Tibial artery (tissue), 4 donors: ENCODE results near the gene ASGR2.
"Not testable (repeated sequence)": the region's sequence is repeated elsewhere in the genome, so short reads cannot be mapped to it uniquely, and the experiment has no call there.

Source experiments
- DNase-seq, 2 donors: peaks; one replicate each; pipeline ENCODE4 v3.0.0-alpha.2; 2019
- H3K27ac ChIP-seq, 2 donors: fragments of 200-600 bp; sonication (generic) in 1 of 2; 1 replicate in 1 of 2; 2 replicates in 1 of 2; pipeline ENCODE4 v1.5.1; 2018 to 2019; ENCODE audit warnings: mild to moderate bottlenecking in 1 of 2
- H3K27me3 ChIP-seq, 2 donors: fragments of 200-600 bp; sonication (generic) in 1 of 2; one replicate each; pipeline versions ENCODE4 v1.5.1 to v1.6.0; 2016 to 2019
- H3K36me3 ChIP-seq, 3 donors: fragments of 200-600 bp; sonication (generic) in 2 of 3; one replicate each; pipeline ENCODE4 v1.5.1; 2016 to 2019; ENCODE audit warnings: mild to moderate bottlenecking in 2 of 3
- H3K4me1 ChIP-seq, 4 donors: fragments of 200-600 bp; sonication (generic) in 2 of 4; 1 replicate in 3 of 4; 2 replicates in 1 of 4; pipeline ENCODE4 v1.5.1; 2016 to 2019
- H3K4me3 ChIP-seq, 2 donors: fragments of 200-600 bp; sonication (generic) in 1 of 2; 1 replicate in 1 of 2; 2 replicates in 1 of 2; pipeline ENCODE4 v1.5.1; 2018 to 2019; ENCODE audit warnings: mild to moderate bottlenecking in 2 of 2
- H3K9me3 ChIP-seq, 3 donors: fragments of 200-600 bp; sonication (generic) in 1 of 3; one replicate each; pipeline ENCODE4 v1.5.1; 2016 to 2019
- CTCF ChIP-seq, 2 experiments: fragments of 200-600 bp in 1 of 2; fragments of 450-650 bp in 1 of 2; IDR thresholded peaks; one replicate each; pipeline ENCODE4 v1.5.1; 2017 to 2019; ENCODE audit warnings: antibody characterized with exemption in 2 of 2, mild to moderate bottlenecking in 1 of 2, moderate library complexity in 1 of 2
- intact Hi-C: fragments of 100-400 bp; cut with DNase I; formaldehyde crosslinking; loops from one replicate; pipeline ENCODE4 v1.15.0; 2023; ENCODE audit warnings: low total_unique reads

Gene ASGR2

GRCh38 chr17:7114241-7114874 lies at the start of gene ASGR2:
TSS of gene ASGR2 (minus strand) at chr17:7114822. CDS start at chr17:7114240, 582 bp downstream.
- H3K9me3 ChIP-seq = peaks cover 0 to 5% (median 0%) of the 10 kb centered on the region in 3 donors
- intact Hi-C loops = no loop called here
- H3K36me3 ChIP-seq = no peaks in the 10 kb centered on the region
- H3K4me1 ChIP-seq = no peaks in the 10 kb centered on the region
- TF ChIP-seq CTCF (IDR thresholded peaks at IDR 0.05) = no peak
- H3K4me3 ChIP-seq = no peak within 1 kb of the TSS
- DNase-seq = no peak
- peaks cover 0 to 36% of the 10 kb centered on the region in 2 donors for H3K27me3 ChIP-seq
- H3K27ac ChIP-seq = no peak within 1 kb of the TSS

GRCh38 chr17:7159571-7159970 lies 44.9 kb upstream of the ASGR2 start:
- H3K9me3 ChIP-seq, H3K27ac ChIP-seq, H3K4me1 ChIP-seq, DNase-seq, intact Hi-C loops, H3K36me3 ChIP-seq, H3K4me3 ChIP-seq: not testable (repeated sequence)
- H3K27me3 ChIP-seq = peaks cover 0 to 25% of the 10 kb centered on the region in 2 donors

GRCh38 chr17:7158424-7158823 lies 43.8 kb upstream of the ASGR2 start:
- H3K36me3 ChIP-seq, H3K9me3 ChIP-seq, H3K4me3 ChIP-seq, H3K4me1 ChIP-seq, intact Hi-C loops, H3K27ac ChIP-seq, DNase-seq: not testable (repeated sequence)
- H3K27me3 ChIP-seq = peaks cover 0 to 25% of the 10 kb centered on the region in 2 donors

GRCh38 chr17:7156342-7156940 lies 41.8 kb upstream of the ASGR2 start:
- H3K27me3 ChIP-seq = peaks cover 0 to 26% of the 10 kb centered on the region in 2 donors
- intact Hi-C loops = no loop called here
- no peak overlapping the region for H3K27ac ChIP-seq
- DNase-seq = no peak
- TF ChIP-seq CTCF (IDR thresholded peaks at IDR 0.05) = no peak
- no peaks in the 10 kb centered on the region for H3K36me3 ChIP-seq
- H3K9me3 ChIP-seq = no peaks in the 10 kb centered on the region
- no peak overlapping the region for H3K4me3 ChIP-seq
- H3K4me1 ChIP-seq = no peaks in the 10 kb centered on the region

- DNase-seq = no peak
These were observed 33.1 kb upstream of the ASGR2 start for GRCh38 chr17:7147772-7148171.

GRCh38 chr17:7146115-7146514 lies 31.5 kb upstream of the ASGR2 start:
- Histone ChIP-seq H3K4me3 (no peak overlapping the region), H3K4me1 (no peaks in the 10 kb centered on the region), H3K27me3 (peaks cover 0 to 28% of the 10 kb centered on the region in 2 donors), H3K27ac (no peak overlapping the region), H3K9me3 (no peaks in the 10 kb centered on the region), H3K36me3 (no peaks in the 10 kb centered on the region)
- TF ChIP-seq CTCF (IDR thresholded peaks at IDR 0.05) = no peak
- DNase-seq = no peak
- intact Hi-C loops = no loop called here

More at GRCh38 chr17:7147772-7148171, 33.1 kb upstream of the ASGR2 start:
- intact Hi-C loops = no loop called here
- no peaks in the 10 kb centered on the region for H3K9me3 ChIP-seq
- no peak overlapping the region for H3K27ac ChIP-seq
- H3K4me1 ChIP-seq = no peaks in the 10 kb centered on the region
- TF ChIP-seq CTCF (IDR thresholded peaks at IDR 0.05) = no peak
- no peak overlapping the region for H3K4me3 ChIP-seq
- H3K27me3 ChIP-seq = peaks cover 0 to 23% of the 10 kb centered on the region in 2 donors
- H3K36me3 ChIP-seq = no peaks in the 10 kb centered on the region
